Testis (tissue), 2 donors: ENCODE data around the gene OR2W1.

Experiments used
- CTCF ChIP-seq, 3 experiments: fragments of 450-650 bp in 2 of 3; fragments of 200-600 bp in 1 of 3; sonication (generic) in 1 of 3; IDR thresholded peaks; one replicate each; pipeline ENCODE4 v1.5.1; 2016 to 2019; ENCODE audit warnings: antibody characterized with exemption in 3 of 3, mild to moderate bottlenecking in 2 of 3, moderate library complexity in 1 of 3
- POLR2A ChIP-seq: fragments of 450-650 bp; IDR thresholded peaks from one replicate; pipeline ENCODE4 v1.6.1; 2017; ENCODE audit warnings: antibody characterized with exemption, mild to moderate bottlenecking, moderate library complexity

- no peak for TF ChIP-seq POLR2A
- TF ChIP-seq CTCF (IDR thresholded peaks at IDR 0.05), result no peak
These were observed 48.0 kb downstream of the OR2W1 start for GRCh38 chr6:28996844-28997510.
